HG03521 (cell line): ENCODE measurements around the gene HTRA1.

ENCODE experiments used
- ATAC-seq: cut with Tn5 transposase; IDR thresholded peaks from one replicate; pipeline ENCODE4 v1.9.1; 2021; ENCODE audit warnings: mild to moderate bottlenecking, moderate library complexity; ENCODE audit not compliant: unreplicated experiment

HTRA1 gene

DNA sequence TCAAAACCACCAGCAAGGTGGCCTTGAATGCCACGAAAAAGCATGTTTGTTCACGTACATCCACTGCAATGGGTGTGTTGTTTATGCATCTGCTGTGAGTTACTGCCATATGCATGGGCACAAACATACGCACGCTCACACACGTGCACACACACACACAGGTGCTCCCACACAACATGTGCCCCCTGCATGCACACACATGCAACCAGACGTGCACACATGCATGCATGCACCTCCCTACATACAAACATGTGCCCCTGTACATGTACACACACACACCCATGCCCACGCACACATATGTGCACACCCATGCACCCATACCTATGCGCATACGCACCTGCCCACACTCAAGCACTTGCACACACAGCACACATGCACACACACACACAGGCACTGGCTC is 89.1 kb downstream of the HTRA1 start:
- no peak for ATAC-seq

DNA sequence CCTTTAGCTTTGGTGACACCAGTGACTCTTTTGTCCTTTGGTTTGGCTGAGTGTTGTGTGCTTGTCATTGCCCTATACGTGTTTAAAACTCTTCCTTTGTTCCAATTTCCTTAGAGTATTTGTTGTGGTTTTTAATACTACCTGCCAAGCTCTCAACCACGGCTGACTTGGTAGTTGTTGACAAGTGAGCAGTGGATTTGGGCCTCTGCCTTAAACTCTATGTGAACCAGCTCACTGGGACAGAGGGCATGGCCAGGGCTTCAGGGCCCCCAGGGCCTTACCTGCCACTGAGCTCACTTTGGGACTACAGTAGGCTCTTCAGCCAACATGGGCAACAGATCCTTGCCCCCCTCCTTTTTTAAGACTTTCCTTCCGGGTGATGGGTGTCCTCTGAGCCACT is 89.6 kb downstream of the HTRA1 start:
- ATAC-seq = no peak

DNA sequence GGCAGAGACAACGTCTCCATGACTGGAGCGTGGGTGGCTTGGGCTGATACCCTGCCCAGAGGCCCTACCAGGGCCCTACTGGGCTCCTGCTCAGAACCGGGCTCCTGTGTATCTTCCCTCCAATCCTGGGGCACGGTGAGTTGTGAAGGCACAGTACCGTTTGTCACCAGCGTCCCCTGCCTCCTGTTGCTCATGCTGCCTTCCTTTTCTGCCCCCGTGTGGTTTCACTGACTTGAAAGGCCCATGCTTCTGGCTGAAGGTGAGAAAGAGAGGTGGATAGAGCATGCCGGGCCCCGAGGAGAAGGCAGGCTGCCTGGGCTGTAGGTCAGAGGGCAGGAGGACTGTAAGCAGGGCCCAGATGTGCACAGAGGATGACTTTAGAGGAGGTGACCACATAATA is 90.1 kb downstream of the HTRA1 start:
- ATAC-seq = no peak

GRCh38 chr10:122553341-122553740 is 92.0 kb downstream of the HTRA1 start:
- ATAC-seq = no peak

GRCh38 chr10:122554131-122555036 is 93.0 kb downstream of the HTRA1 start:
- no peak for ATAC-seq

DNA sequence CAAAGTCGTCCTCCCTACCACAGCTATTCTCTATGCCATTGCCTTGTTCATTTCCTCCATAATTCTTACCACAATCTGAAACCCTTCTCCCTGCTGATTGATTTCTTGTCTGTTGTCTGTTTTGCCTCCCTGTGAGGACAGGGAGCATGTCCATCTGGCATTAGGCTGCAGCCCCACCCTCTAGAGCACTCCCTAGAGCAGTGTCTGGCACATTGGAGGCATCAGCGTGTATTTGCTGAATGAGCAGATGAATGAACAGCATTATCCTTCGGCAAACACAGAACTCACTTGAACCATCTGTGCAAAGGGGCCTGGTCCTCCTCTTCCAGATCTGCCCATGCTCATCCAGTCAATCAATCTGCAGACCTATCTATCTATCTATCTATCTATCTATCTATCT is 94.1 kb downstream of the HTRA1 start:
- ATAC-seq = no peak

DNA sequence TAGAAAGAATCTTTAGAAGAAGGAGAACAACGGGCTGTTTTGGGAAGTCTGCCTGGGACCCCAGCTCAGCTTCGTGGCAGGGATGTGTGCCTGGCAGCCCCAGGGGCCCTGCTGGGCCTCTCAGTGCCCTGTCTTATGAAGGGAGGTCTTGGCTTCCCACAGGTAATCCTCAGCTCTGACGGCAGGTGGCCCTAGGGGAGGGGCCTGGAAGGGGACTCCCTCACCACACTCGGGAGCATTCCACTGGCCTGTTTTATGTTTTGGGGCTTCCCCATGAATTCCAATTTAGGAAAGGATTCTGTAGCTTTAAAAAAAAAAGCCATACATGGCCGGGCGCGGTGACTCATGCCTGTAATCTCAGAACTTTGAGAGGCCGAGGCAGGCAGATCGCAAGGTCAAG is 96.2 kb downstream of the HTRA1 start:
- no peak for ATAC-seq

GRCh38 chr10:122558452-122558851 is 97.1 kb downstream of the HTRA1 start:
- ATAC-seq = no peak

DNA sequence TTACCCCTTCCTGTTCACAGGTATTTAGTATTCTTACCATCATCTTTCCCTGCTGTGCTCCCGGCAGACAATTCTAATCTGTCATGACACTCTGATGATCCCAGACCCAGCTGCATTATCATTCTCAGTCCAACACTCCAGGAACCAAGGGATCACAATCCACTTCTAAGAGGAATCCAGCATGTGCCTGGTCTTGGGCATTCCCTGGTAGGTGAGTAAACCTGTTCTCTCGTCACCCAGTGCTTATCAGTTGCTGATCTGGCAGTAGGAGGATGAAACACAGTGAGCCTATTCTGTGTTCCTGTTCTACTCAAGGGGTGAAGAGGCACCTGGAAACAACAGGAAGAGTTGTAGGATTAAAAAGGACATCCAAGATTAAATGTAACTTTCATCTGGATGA is 97.9 kb downstream of the HTRA1 start:
- ATAC-seq = no peak

- no peak for ATAC-seq
Measured at GRCh38 chr10:122560279-122560804, 99.0 kb downstream of the HTRA1 start, which contains the start of gene DMBT1. DMBT1 (plus strand) TSS chr10:122560754; CDS start chr10:122560771, 17 bp downstream.

GRCh38 chr10:122561212-122561611 is 99.9 kb downstream of the HTRA1 start:
- no peak for ATAC-seq

DNA sequence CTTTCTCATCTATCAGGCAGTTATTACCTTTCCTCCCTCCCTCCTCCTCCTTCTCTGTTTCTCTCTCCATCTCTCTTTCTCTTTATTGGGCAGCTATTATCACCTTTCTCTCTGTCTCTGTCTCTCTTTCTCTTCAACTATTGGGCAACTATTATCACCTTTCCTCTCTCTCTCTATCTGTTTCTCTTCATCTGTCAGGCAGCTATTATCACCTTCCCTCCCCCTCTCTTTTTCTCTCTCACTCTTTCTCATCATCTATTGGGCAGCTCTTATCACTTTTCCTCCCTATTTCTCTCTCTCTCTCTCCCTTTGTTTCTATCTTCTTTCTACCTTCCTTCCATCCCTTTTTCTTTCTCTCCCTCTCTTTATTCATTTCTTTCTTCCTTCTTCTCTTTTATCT is 100.4 kb downstream of the HTRA1 start:
- ATAC-seq = no peak
